Measurements from ENCODE around the gene RTL10. TPM values are rescaled to one million over a fixed set of nuclear protein-coding genes. Genes with fewer than 3 reads are reported as not detected.
"Not testable (repeated sequence)": the region's sequence is repeated elsewhere in the genome, so short reads cannot be mapped to it uniquely, and the experiment has no call there.

The RTL10 gene
- total RNA-seq, 1 donor from 2014 or later = 20.5 TPM

GRCh38 chr22:19836512-19836911 is 18.2 kb downstream of the RTL10 start:
- H3K4me3 ChIP-seq = no peak overlapping the region
- TF ChIP-seq, protein P1, sequence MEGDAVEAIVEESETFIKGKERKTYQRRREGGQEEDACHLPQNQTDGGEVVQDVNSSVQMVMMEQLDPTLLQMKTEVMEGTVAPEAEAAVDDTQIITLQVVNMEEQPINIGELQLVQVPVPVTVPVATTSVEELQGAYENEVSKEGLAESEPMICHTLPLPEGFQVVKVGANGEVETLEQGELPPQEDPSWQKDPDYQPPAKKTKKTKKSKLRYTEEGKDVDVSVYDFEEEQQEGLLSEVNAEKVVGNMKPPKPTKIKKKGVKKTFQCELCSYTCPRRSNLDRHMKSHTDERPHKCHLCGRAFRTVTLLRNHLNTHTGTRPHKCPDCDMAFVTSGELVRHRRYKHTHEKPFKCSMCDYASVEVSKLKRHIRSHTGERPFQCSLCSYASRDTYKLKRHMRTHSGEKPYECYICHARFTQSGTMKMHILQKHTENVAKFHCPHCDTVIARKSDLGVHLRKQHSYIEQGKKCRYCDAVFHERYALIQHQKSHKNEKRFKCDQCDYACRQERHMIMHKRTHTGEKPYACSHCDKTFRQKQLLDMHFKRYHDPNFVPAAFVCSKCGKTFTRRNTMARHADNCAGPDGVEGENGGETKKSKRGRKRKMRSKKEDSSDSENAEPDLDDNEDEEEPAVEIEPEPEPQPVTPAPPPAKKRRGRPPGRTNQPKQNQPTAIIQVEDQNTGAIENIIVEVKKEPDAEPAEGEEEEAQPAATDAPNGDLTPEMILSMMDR (IDR thresholded peaks at IDR 0.05) = no peak
- DNase-seq (no peak), ATAC-seq (no peak)
- H3K9me3 ChIP-seq = no peaks in the 10 kb centered on the region
- intact Hi-C loops (cut with DNase I) = no loop called here
- no peak overlapping the region for H3K27ac ChIP-seq
- no peaks in the 10 kb centered on the region for H3K27me3 ChIP-seq
- no peaks in the 10 kb centered on the region for H3K36me3 ChIP-seq
- H3K4me1 ChIP-seq = no peaks in the 10 kb centered on the region

DNA sequence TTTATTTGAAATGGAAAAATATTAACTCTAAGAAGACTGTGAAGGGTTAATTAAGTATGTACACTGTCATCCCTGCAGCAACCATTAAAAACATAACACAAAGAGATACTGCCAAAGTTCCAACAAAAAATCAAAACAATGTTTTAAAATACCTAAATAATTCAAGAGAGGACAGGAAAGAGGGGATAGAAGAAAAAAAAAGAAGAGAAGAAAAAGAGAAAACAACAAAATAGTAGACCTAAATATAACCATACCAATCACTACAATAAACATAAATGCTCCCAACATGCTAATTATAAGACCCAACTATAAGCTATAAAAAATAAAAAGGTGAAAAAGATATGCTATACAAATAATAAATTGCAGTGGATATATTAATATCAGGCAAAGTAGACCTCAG is 20.1 kb downstream of the RTL10 start:
- ATAC-seq (no peak), DNase-seq (no peak)
- no peaks in the 10 kb centered on the region for H3K9me3 ChIP-seq
- H3K27me3 ChIP-seq = no peaks in the 10 kb centered on the region
- H3K36me3 ChIP-seq = no peaks in the 10 kb centered on the region
- H3K4me1 ChIP-seq = no peaks in the 10 kb centered on the region
- H3K4me3 ChIP-seq = no peak overlapping the region
- intact Hi-C loops (cut with DNase I) = no loop called here
- no peak overlapping the region for H3K27ac ChIP-seq
- TF ChIP-seq, protein P1 (IDR thresholded peaks at IDR 0.05) = no peak

- H3K27me3 ChIP-seq; H3K4me1 ChIP-seq; ATAC-seq; H3K27ac ChIP-seq; H3K9me3 ChIP-seq; intact Hi-C loops (cut with DNase I); H3K4me3 ChIP-seq; H3K36me3 ChIP-seq; DNase-seq: not testable (repeated sequence)
Measured at GRCh38 chr22:19833327-19833726, 21.3 kb downstream of the RTL10 start.

DNA sequence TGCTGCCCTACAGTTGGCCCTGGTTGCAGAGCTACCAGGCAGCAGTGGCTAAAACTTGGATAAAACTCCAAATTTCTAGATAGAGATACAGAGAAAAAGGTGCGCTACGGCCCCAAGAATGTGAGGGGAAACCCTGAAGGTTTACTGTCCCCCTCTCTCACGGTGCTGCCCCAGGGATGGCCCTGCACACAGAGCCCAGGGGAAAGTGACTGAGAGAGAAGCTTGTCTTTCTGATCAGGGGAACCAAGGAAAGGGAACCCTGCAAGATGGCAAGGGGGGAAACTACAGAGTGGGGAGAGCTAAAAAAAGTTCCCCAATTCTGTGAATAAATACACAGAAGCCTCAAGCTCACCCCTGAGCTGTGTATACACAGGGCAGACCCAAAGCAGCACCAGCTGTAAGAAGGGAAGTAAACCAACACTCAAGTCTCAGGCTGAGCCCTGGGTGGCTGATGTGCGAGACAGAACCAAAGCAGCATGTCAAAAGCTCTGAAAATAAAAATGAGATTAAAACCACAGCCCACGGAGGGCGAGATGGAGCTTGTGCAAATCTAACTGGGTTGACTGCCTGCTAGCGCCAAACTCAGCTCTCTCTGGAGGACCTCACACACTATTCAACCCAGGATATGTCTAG is 22.1 kb downstream of the RTL10 start:
- Histone ChIP-seq H3K9me3 (no peaks in the 10 kb centered on the region), H3K36me3 (no peaks in the 10 kb centered on the region), H3K4me1 (no peaks in the 10 kb centered on the region), H3K27ac (no peak overlapping the region), H3K27me3 (no peaks in the 10 kb centered on the region), H3K4me3 (no peak overlapping the region)
- TF ChIP-seq, protein P1 (IDR thresholded peaks at IDR 0.05) = no peak
- intact Hi-C loops (cut with DNase I) = no loop called here
- ATAC-seq = no peak
- DNase-seq = no peak

- H3K27me3 ChIP-seq; ATAC-seq; H3K4me1 ChIP-seq; H3K9me3 ChIP-seq; intact Hi-C loops (cut with DNase I); H3K27ac ChIP-seq; H3K4me3 ChIP-seq; DNase-seq; H3K36me3 ChIP-seq: not testable (repeated sequence)
Measured at GRCh38 chr22:19831979-19832378, 22.7 kb downstream of the RTL10 start.

DNA sequence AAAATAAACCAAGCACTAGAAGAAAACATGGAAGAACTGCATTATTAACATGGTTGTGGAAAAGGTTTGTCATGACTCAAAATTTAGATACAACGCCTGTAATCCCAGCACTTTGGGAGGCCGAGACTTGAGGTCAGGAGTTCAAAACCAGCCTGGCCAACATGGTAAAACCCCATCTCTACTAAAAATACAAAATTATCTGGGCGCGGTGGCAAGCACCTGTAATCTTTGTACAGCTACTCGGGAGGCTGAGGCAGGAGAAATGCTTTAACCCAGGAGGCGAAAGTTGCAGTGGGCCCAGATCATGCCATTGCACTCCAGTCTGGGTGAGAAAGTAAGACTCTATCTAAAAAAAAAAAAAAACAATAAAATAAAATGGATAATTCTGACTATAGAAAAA is 23.7 kb downstream of the RTL10 start:
- Histone ChIP-seq H3K9me3 (no peaks in the 10 kb centered on the region), H3K27ac (no peak overlapping the region), H3K36me3 (no peaks in the 10 kb centered on the region), H3K4me3 (no peak overlapping the region), H3K4me1 (no peaks in the 10 kb centered on the region), H3K27me3 (no peaks in the 10 kb centered on the region)
- TF ChIP-seq, protein P1 (IDR thresholded peaks at IDR 0.05) = no peak
- intact Hi-C loops (cut with DNase I) = no loop called here
- DNase-seq (no peak), ATAC-seq (no peak)

DNA sequence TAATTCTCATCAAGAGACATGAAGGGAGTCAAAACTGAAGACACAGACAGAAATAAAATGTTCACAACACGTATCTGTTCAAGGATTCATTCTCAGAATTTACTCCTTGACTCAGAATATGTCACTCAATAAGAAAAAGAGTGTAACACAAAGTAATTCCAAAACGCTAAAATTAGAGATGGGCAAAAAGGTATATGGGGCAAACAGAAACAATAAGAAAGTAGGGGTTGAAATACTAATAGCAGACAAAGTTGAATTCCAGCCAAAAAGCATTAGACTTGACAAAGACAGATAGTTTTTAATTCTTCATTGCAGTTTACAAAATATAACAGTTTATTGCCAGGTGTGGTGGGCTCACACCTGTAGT is 26.7 kb downstream of the RTL10 start:
- ATAC-seq = no peak
- Histone ChIP-seq H3K9me3 (no peaks in the 10 kb centered on the region), H3K4me1 (no peaks in the 10 kb centered on the region), H3K36me3 (no peaks in the 10 kb centered on the region), H3K4me3 (no peak overlapping the region), H3K27ac (no peak overlapping the region), H3K27me3 (no peaks in the 10 kb centered on the region)
- TF ChIP-seq, protein P1 (IDR thresholded peaks at IDR 0.05) = no peak
- DNase-seq = no peak
- intact Hi-C loops (cut with DNase I) = no loop called here

All from upper lobe of right lung (tissue), 1 donor.